A673 (cell line): ENCODE measurements around the gene PLAC1. TPM values are rescaled to one million over a fixed set of nuclear protein-coding genes. Genes with fewer than 3 reads are reported as not detected.

Experiments used
- BruUV-seq: library from RNA; stranded (reverse); fragments of 400-500 nt; replicated peaks from 2 replicates; lab custom pipeline; 2021; lab: Mats Ljungman, UMichigan
- CTCF ChIA-PET: fragments of 300-600 bp; sonication (Branson Sonifier 250); formaldehyde crosslinking; loops from one replicate; lab custom pipeline; 2022; ENCODE audit warnings: antibody characterized with exemption; lab: Charles Lee
- POLR2A ChIA-PET: fragments of 300-600 bp; sonication (Branson Sonifier 250); formaldehyde crosslinking; loops from one replicate; lab custom pipeline; 2022; ENCODE audit warnings: antibody characterized with exemption; ENCODE audit not compliant: low non-redundant PET; lab: Charles Lee
- DNase-seq: peaks from one replicate; pipeline ENCODE4 v3.0.0-alpha.2; 2015; ENCODE audit warnings: low spot score
- H3K27ac ChIP-seq: fragments of 200-600 bp; sonication (generic); 2 replicates; pipeline ENCODE4 v1.5.1; 2016; ENCODE audit warnings: mixed run types, low read depth, mild to moderate bottlenecking, mixed read lengths, antibody characterized with exemption, low read length; ENCODE audit not compliant: poor library complexity, severe bottlenecking
- H3K27me3 ChIP-seq: fragments of 200-600 bp; sonication (generic); replicated peaks from 2 replicates; pipeline ENCODE4 v1.6.1; 2017; ENCODE audit warnings: mixed run types, low read depth, mild to moderate bottlenecking, mixed read lengths, antibody characterized with exemption, low read length; ENCODE audit not compliant: insufficient read depth, poor library complexity
- H3K36me3 ChIP-seq: fragments of 200-600 bp; sonication (generic); 2 replicates; pipeline ENCODE4 v1.6.1; 2016; ENCODE audit warnings: mixed run types, mild to moderate bottlenecking, mixed read lengths, antibody characterized with exemption, low read length; ENCODE audit not compliant: insufficient read depth, poor library complexity, severe bottlenecking
- H3K4me1 ChIP-seq: fragments of 200-600 bp; sonication (generic); 2 replicates; pipeline ENCODE4 v1.6.1; 2017; ENCODE audit warnings: mixed run types, mild to moderate bottlenecking, mixed read lengths, antibody characterized with exemption, low read length; ENCODE audit not compliant: insufficient read depth, poor library complexity, severe bottlenecking
- H3K4me3 ChIP-seq: fragments of 200-600 bp; sonication (generic); 2 replicates; pipeline ENCODE4 v1.5.1; 2016; ENCODE audit warnings: low read depth, mixed run types, mild to moderate bottlenecking, mixed read lengths, low read length; ENCODE audit not compliant: poor library complexity, severe bottlenecking
- H3K9me3 ChIP-seq: fragments of 200-600 bp; sonication (generic); 2 replicates; pipeline ENCODE4 v1.6.1; 2016; ENCODE audit warnings: mixed run types, low read depth, mild to moderate bottlenecking, mixed read lengths, antibody characterized with exemption, low read length; ENCODE audit not compliant: poor library complexity, severe bottlenecking
- EZH2 ChIP-seq: fragments of 200-600 bp; sonication (generic); IDR thresholded peaks from 2 replicates; pipeline ENCODE4 v1.6.1; 2017; ENCODE audit warnings: borderline replicate concordance, low read depth, mild to moderate bottlenecking, mixed read lengths, antibody characterized with exemption, low read length; ENCODE audit not compliant: poor library complexity, severe bottlenecking
- intact Hi-C: fragments of 100-400 bp; cut with micrococcal nuclease; formaldehyde crosslinking; loops from one replicate; pipeline ENCODE4 v1.10.0; 2022; ENCODE audit not compliant: unreplicated experiment
- total RNA-seq: library from RNA; stranded (reverse); gene quantifications from 2 replicates; pipeline ENCODE4 v1.2.3, GENCODE V29; 2021
- TF ChIP-seq, protein P1 (sequence below): fragments of 300-800, 200-600 bp; sonication (generic); conservative IDR thresholded peaks from 2 replicates; pipeline ENCODE4 v1.5.1; 2017; ENCODE audit warnings: low read depth, mild to moderate bottlenecking, antibody characterized with exemption, low read length, moderate library complexity, mixed read lengths

The PLAC1 gene
- total RNA-seq, 1 experiment from 2014 or later: 0.43 TPM

DNA sequence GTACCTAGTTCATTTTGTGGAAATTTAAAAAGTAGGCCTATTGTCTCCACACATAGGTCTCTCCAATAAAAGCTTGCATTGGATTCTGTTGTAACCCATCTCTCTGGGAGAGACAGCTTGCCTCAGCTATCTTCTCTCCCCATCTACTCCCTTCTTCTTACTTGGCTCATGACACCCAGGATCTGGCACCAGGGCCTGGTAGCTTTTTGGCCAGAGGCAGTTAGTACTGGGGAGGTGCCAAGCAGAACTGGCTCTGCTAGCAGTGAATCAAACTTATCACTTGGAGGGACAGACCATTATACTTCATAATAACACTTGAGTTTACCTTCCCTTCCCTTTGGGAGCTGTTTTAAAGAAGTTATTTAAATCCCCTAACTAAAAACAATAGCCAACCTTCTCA, 31.8 kb downstream of the PLAC1 start:
- ChIA-PET POLR2A (no interaction called here), CTCF (no interaction called here)
- Histone ChIP-seq H3K27ac (no peak overlapping the region), H3K9me3 (no peaks in the 10 kb centered on the region), H3K4me1 (peaks cover 21% of the 10 kb centered on the region), H3K36me3 (no peaks in the 10 kb centered on the region), H3K4me3 (no peak overlapping the region), H3K27me3 (no peaks in the 10 kb centered on the region)
- no TSS peak for BruUV-seq
- intact Hi-C loops: no loop called here
- no peak for DNase-seq
- TF ChIP-seq, protein P1, sequence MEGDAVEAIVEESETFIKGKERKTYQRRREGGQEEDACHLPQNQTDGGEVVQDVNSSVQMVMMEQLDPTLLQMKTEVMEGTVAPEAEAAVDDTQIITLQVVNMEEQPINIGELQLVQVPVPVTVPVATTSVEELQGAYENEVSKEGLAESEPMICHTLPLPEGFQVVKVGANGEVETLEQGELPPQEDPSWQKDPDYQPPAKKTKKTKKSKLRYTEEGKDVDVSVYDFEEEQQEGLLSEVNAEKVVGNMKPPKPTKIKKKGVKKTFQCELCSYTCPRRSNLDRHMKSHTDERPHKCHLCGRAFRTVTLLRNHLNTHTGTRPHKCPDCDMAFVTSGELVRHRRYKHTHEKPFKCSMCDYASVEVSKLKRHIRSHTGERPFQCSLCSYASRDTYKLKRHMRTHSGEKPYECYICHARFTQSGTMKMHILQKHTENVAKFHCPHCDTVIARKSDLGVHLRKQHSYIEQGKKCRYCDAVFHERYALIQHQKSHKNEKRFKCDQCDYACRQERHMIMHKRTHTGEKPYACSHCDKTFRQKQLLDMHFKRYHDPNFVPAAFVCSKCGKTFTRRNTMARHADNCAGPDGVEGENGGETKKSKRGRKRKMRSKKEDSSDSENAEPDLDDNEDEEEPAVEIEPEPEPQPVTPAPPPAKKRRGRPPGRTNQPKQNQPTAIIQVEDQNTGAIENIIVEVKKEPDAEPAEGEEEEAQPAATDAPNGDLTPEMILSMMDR: no peak
- no peak for TF ChIP-seq EZH2

DNA sequence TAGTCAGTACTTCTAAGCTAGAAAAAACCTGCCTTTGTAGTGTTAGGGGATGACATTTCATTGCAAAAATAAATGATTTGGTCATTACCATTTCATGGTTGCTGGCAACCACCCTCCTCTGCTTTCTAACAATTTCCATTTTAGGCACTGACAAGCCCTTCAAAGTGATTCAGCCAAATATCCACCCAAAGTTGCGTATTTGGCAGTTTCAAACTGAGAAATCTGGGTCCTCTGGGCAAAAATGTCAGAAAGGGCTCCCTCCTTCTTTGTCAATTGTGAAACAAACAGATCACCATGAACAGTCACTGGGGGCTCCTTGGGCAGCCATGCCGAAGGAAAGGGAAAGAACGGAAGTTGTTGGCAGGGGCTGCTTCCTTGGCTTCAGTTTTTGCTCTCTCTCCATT, 33.0 kb downstream of the PLAC1 start:
- Histone ChIP-seq H3K9me3 (no peaks in the 10 kb centered on the region), H3K27ac (no peak overlapping the region), H3K36me3 (no peaks in the 10 kb centered on the region), H3K4me3 (no peak overlapping the region), H3K27me3 (no peaks in the 10 kb centered on the region), H3K4me1 (peaks cover 21% of the 10 kb centered on the region)
- no TSS peak for BruUV-seq
- TF ChIP-seq, protein P1: no peak
- no peak for TF ChIP-seq EZH2
- ChIA-PET CTCF (no interaction called here), POLR2A (no interaction called here)
- DNase-seq: no peak
- intact Hi-C loops: no loop called here

DNA sequence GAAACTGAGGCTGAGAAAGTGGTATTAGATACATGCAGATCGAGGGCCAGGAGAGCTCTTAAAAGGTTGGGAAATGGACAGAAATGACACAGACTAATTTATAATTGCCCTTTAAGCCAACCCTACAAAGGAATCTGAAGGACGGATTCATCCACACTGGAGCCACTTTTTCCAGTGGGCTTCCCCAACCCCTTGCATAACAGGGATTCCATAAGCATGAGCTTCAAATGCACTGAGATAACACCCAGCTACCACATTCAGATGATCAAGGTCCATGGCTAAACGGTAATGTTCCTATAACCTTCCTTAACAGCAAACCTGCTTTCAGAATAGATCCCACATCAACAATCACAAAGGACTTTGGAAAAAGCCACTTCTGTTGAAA, 34.2 kb downstream of the PLAC1 start:
- CTCF ChIA-PET: no interaction called here
- no peaks in the 10 kb centered on the region for H3K9me3 ChIP-seq
- intact Hi-C loops: no loop called here
- BruUV-seq: no TSS peak
- POLR2A ChIA-PET: interaction anchor here (0.6 kb wide), 1 partner anchor 21 kb away, joined by 3 read pairs; no protein-coding TSS in a partner anchor
- TF ChIP-seq, protein P1: no peak
- TF ChIP-seq EZH2: no peak
- H3K4me3 ChIP-seq: no peak overlapping the region
- no peaks in the 10 kb centered on the region for H3K27me3 ChIP-seq
- DNase-seq: no peak
- H3K4me1 ChIP-seq: peaks cover 21% of the 10 kb centered on the region
- H3K36me3 ChIP-seq: no peaks in the 10 kb centered on the region
- H3K27ac ChIP-seq: no peak overlapping the region
